Activated CD4-positive, alpha-beta memory T cell treated with anti-CD3 and anti-CD28 coated beads for 36 hours (primary cell): ENCODE data around the gene RERE. TPM values are rescaled to one million over a fixed set of nuclear protein-coding genes. Genes with fewer than 3 reads are reported as not detected.
"Not testable (repeated sequence)": the region's sequence is repeated elsewhere in the genome, so short reads cannot be mapped to it uniquely, and the experiment has no call there.

Source experiments
- CTCF ChIA-PET: fragments of 350-600 bp; sonication (Branson Sonifier 250); formaldehyde crosslinking; loops from one replicate; lab custom pipeline; 2021; ENCODE audit warnings: antibody characterized with exemption, inconsistent platforms; lab: Charles Lee
- POLR2A ChIA-PET: fragments of 350-600 bp; sonication (Branson Sonifier 250); formaldehyde crosslinking; loops from one replicate; lab custom pipeline; 2021; ENCODE audit warnings: antibody characterized with exemption; lab: Charles Lee
- DNase-seq: peaks from one replicate; pipeline ENCODE4 v3.0.0-alpha.2; 2020
- H3K27ac Mint-ChIP-seq: one replicate; pipeline ENCODE4 v1.8.0; 2021; ENCODE audit warnings: mixed read lengths
- H3K27me3 Mint-ChIP-seq: one replicate; pipeline ENCODE4 v1.8.0; 2021; ENCODE audit warnings: mixed read lengths
- H3K36me3 Mint-ChIP-seq: one replicate; pipeline ENCODE4 v1.8.0; 2021; ENCODE audit warnings: mixed read lengths
- H3K4me1 Mint-ChIP-seq: one replicate; pipeline ENCODE4 v1.8.0; 2021; ENCODE audit warnings: low read depth, mixed read lengths
- H3K4me3 Mint-ChIP-seq: one replicate; pipeline ENCODE4 v1.8.0; 2021; ENCODE audit warnings: mild to moderate bottlenecking, mixed read lengths
- H3K9me3 Mint-ChIP-seq: one replicate; pipeline ENCODE4 v1.8.0; 2021; ENCODE audit warnings: mixed read lengths
- intact Hi-C: fragments of 100-400 bp; cut with micrococcal nuclease; formaldehyde crosslinking; loops from one replicate; pipeline ENCODE4 v1.15.1; 2023
- total RNA-seq, 2 experiments: library from RNA; stranded (reverse); gene quantifications; one replicate each; pipeline ENCODE4 v1.2.3, GENCODE V29; 2021

The RERE gene
- total RNA-seq, 2 experiments from 2014 or later = 45.0 to 50.5 TPM

DNA sequence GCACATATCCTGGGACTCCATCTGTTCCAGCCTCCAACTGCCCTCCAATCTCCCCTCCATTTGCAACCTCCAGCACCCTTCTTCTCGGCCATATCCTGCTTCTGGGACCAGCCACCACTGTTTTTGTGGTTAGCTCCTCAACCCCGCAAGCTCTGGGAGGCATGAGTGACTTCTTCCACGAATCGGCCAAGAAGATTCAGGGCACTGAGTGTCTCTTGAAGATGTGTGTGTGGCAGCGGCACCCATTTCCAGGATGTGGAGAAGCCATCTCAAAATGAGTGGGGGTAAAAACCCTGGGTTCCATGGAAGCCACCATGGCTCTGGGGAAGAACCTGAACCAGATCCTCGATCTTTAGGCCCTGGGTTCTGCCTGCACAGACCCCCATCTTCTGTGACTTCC is 304.9 kb downstream of the RERE start:
- H3K4me1 Mint-ChIP-seq = peaks cover 50% of the 10 kb centered on the region
- no peak overlapping the region for H3K4me3 Mint-ChIP-seq
- POLR2A ChIA-PET = interaction anchor here (1.3 kb wide), 1 partner anchor 13 kb away, joined by 3 read pairs; no protein-coding TSS in a partner anchor
- intact Hi-C loops = no loop called here
- peak; percentile 63 for DNase-seq
- no peaks in the 10 kb centered on the region for H3K27me3 Mint-ChIP-seq
- H3K27ac Mint-ChIP-seq = peak overlapping the region; percentile 67
- H3K9me3 Mint-ChIP-seq = no peaks in the 10 kb centered on the region
- H3K36me3 Mint-ChIP-seq = peaks cover 3% of the 10 kb centered on the region
- CTCF ChIA-PET = no interaction called here

DNA sequence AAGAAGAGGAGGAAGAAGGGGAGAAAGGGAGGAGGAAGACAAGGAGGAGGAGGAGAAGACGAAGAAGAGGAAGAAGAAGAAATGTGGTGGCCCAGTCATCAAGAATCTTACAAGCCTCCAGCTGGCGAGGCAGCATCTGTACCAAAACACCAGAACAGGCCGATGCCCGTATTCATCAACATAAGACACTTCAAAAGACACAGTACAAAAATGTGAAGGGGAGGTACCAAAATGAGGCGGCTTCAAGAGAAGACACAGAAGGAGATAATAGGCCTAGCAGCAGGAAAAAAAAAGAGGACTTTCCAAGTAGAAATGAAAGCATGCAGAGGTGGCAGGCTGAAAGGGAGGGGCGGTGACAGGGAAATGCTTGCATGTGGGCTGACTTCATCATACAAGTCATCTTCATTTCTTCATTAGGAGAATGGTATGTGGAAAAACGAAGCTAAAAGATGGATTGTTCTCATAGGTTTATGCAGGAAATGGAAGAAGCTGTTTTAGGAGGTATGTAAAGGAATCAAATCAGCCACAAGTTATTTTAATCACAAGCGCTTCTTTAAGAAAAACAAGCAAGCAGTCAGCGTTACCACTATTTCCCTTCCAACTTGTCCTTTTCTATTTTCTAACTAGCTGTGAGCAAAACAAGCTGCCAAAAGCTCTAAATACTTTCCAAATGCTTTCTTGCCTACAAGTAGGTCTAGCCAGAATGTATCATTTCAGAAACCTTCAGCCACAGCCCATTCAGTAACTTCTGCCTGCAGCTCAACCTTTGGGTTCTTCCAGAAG is 307.2 kb downstream of the RERE start:
- ChIA-PET POLR2A (interaction anchor here (0.6 to 1.3 kb wide), 6 partner anchors 15 to 191 kb away, joined by 3 read pairs; no protein-coding TSS in a partner anchor), CTCF (interaction anchor here (0.7 to 1.9 kb wide), 5 partner anchors 41 to 339 kb away, joined by 3 to 8 read pairs (median 3); partner anchors contain the start of gene RERE)

DNA sequence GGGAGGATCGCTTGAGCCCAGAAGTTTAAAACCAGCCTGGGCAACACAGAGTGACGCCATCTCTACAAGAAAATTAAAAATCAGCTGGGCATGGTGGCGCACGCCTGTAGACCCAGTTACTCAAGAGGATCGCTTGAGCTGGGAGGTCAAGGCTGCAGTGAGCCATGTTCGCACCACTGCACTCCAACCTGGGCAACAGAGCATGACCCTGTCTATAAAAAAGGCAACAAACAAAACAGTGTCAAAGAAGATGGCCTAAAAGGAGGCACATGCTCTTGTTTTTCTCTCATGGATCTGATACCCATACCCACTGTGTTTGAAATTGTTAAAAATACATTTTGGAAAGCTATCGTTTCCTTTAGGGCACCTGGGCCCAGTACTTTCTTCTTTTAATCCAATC is 307.9 kb downstream of the RERE start:
- peaks cover 10% of the 10 kb centered on the region for H3K36me3 Mint-ChIP-seq
- H3K9me3 Mint-ChIP-seq = no peaks in the 10 kb centered on the region
- DNase-seq = no peak
- ChIA-PET POLR2A (interaction anchor here (0.9 to 1.1 kb wide), 2 partner anchors 14 to 15 kb away, joined by 3 read pairs; no protein-coding TSS in a partner anchor), CTCF (interaction anchor here (1.9 kb wide), 1 partner anchor 339 kb away, joined by 8 read pairs; no protein-coding TSS in a partner anchor)
- intact Hi-C loops = no loop called here
- H3K27me3 Mint-ChIP-seq = no peaks in the 10 kb centered on the region
- peak overlapping the region; percentile 62 for H3K4me3 Mint-ChIP-seq
- peak overlapping the region; percentile 88 for H3K27ac Mint-ChIP-seq
- H3K4me1 Mint-ChIP-seq = peaks cover 35% of the 10 kb centered on the region

More for the DNA sequence above, 307.2 kb downstream of the RERE start:
- Mint-ChIP-seq H3K27ac (peak overlapping the region; percentile 88), H3K4me3 (peak overlapping the region; percentile 62), H3K27me3 (no peaks in the 10 kb centered on the region), H3K9me3 (no peaks in the 10 kb centered on the region), H3K4me1 (peaks cover 35% of the 10 kb centered on the region), H3K36me3 (peaks cover 10% of the 10 kb centered on the region)
- peak; percentile 63 for DNase-seq
- intact Hi-C loops = loop anchor here (1.0 kb wide), 2 partner anchors 14 to 15 kb away; no protein-coding TSS in a partner anchor

DNA sequence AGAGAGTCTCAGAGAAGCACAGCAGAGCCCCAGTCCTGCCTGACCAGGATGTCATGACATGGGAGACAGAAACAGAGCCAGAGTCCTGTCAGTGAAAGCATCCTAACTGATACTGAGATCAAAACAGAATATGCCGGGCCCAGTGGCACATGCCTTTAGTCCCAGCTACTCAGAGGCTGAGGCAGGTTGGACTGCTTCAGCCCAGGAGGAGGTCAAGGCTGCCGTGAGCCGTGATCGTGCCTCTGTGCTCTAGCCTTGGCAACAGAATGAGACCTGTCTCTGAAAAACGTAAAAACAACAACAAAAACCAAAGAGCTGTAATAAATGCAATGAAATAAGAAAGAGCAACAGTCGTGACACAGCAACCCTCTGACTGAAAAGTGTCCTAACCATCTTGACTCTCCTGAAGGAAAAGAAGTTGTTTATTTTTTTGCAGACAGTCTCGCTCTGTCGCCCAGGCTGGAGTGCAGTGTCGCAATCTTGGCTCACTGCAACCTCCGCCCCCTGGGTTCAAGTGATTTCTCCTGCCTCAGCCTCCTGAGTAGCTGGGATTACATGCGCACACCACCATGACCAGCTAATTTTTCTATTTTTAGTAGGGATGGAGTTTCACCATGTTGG is 310.3 kb downstream of the RERE start:
- H3K9me3 Mint-ChIP-seq = no peaks in the 10 kb centered on the region

DNA sequence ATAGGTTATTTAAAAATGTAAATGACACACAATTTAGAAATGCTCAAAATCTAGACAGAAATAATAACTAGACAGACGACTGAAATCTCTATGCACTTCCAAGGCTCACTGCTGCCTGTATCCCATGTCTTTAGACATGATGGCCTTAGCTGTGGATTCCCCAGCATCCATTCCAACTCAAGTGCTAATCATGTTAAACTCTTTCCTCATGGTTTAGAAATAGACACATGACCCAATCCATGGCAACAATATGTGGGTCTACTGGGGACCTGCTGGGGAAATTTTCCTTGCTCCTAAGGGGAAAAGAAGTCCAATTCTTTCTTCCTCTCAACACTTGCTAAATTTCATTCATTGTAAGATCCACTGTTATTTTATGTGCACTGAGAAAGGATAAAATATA is 311.0 kb downstream of the RERE start:
- no peak overlapping the region for H3K4me3 Mint-ChIP-seq
- no peak for DNase-seq
- intact Hi-C loops = no loop called here
- no peaks in the 10 kb centered on the region for H3K9me3 Mint-ChIP-seq
- H3K27ac Mint-ChIP-seq = no peak overlapping the region
- H3K4me1 Mint-ChIP-seq = peaks cover 23% of the 10 kb centered on the region
- no peaks in the 10 kb centered on the region for H3K27me3 Mint-ChIP-seq
- peaks cover 7% of the 10 kb centered on the region for H3K36me3 Mint-ChIP-seq
- ChIA-PET POLR2A (interaction anchor here (1.3 kb wide), 1 partner anchor 9 kb away, joined by 4 read pairs; no protein-coding TSS in a partner anchor), CTCF (no interaction called here)

More for the DNA sequence above, 310.3 kb downstream of the RERE start:
- no peak overlapping the region for H3K4me3 Mint-ChIP-seq
- POLR2A ChIA-PET = interaction anchor here (1.3 kb wide), 1 partner anchor 8 kb away, joined by 4 read pairs; no protein-coding TSS in a partner anchor
- no peak for DNase-seq
- CTCF ChIA-PET = no interaction called here
- peaks cover 7% of the 10 kb centered on the region for H3K36me3 Mint-ChIP-seq
- H3K27me3 Mint-ChIP-seq = no peaks in the 10 kb centered on the region
- peaks cover 27% of the 10 kb centered on the region for H3K4me1 Mint-ChIP-seq
- intact Hi-C loops = no loop called here
- no peak overlapping the region for H3K27ac Mint-ChIP-seq

DNA sequence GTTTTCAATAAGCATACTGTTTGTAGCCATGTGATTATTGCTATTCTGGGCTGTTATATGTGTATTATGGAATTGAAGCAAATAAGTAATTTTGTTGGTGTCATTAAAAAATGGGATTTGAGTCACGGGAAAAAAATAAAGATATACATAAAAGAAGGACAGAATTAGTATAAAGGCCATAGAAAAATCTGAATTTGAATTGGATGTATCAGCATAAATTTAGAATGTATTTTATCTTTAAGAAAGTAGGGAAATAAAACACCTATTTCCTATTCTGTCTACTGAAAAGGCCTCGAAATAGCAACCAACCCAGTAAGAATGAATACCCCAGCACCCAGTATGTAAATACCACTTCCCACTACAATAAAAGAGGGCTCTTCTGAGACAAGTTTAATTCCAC is 313.6 kb downstream of the RERE start:
- Mint-ChIP-seq H3K4me3 (no peak overlapping the region), H3K27ac (no peak overlapping the region), H3K4me1 (no peaks in the 10 kb centered on the region), H3K9me3 (no peaks in the 10 kb centered on the region), H3K36me3 (peaks cover 10% of the 10 kb centered on the region), H3K27me3 (no peaks in the 10 kb centered on the region)
- intact Hi-C loops = no loop called here
- ChIA-PET CTCF (no interaction called here), POLR2A (no interaction called here)
- DNase-seq = no peak

DNA sequence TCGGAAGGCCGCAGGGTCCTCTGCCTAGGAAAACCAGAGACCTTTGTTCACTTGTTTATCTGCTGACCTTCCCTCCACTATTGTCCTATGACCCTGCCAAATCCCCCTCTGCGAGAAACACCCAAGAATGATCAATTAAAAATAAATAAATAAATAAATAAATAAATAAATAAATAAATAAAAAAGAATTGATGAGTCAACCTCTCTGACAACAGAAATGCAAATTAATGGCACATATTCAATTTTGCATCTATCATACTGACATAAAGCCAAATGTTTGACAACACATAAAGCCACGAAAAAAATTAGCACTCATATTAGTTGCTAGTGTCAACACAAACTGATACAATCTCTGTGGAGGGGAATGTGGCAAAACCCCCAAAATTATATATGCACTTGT is 314.5 kb downstream of the RERE start:
- DNase-seq, H3K4me1 Mint-ChIP-seq, CTCF ChIA-PET, intact Hi-C loops, H3K4me3 Mint-ChIP-seq, POLR2A ChIA-PET, H3K9me3 Mint-ChIP-seq, H3K27ac Mint-ChIP-seq, H3K36me3 Mint-ChIP-seq, H3K27me3 Mint-ChIP-seq: not testable (repeated sequence)

DNA sequence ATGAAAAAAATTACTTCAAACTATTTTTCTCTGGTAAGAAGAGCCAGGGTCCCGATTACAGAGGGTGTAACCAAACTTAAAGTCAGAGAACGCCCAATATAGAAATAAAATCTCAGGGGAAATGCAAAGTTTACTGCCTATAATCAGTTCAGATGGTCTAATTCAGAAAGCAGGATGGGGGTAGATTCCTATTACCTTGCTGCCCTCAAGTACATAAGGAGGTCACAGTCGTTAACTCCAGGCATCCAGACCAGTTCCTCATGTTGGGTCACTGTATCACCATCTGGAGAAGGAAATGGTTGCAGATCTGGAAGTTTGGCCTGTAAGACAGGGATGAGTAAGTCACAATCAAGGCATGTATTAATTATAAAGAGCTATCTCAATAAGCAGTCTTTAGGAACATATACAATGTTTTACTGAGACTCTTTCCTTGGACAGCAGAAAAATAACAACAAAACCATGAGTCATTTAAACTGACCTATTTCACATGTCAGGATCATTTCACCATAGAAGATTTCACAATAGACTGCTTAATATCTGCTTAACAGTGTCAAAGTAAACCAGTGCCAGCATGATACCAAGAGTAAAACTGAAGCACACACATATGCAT is 320.1 kb downstream of the RERE start:
- H3K27me3 Mint-ChIP-seq = no peaks in the 10 kb centered on the region
- no peak overlapping the region for H3K4me3 Mint-ChIP-seq
- ChIA-PET CTCF (interaction anchor here (1.0 kb wide), 1 partner anchor 28 kb away, joined by 4 read pairs; no protein-coding TSS in a partner anchor), POLR2A (no interaction called here)
- H3K9me3 Mint-ChIP-seq = peaks cover 6% of the 10 kb centered on the region
- peaks cover 32% of the 10 kb centered on the region for H3K36me3 Mint-ChIP-seq
- H3K27ac Mint-ChIP-seq = no peak overlapping the region
- peaks cover 24% of the 10 kb centered on the region for H3K4me1 Mint-ChIP-seq
- intact Hi-C loops = no loop called here
- no peak for DNase-seq

DNA sequence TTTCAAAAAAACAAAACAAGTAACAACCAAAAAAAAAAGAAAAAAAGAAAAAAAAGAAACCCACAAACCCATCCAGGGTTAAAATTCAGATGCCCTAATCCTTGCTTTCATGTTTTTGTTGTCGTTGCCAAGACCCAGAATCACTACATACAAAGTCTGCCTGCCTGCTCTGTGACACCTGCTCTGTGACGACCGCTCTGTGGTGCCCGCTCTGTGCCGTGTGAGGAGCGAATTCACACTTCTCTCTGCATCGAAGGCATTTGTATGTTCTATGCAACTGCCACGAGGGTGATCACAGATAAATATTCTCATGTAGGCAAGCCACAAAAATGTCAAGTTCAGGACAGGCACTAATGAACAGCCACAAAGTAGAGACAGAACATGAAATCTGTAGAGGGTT is 321.0 kb downstream of the RERE start:
- intact Hi-C loops = loop anchor here (1.0 kb wide), 4 partner anchors 14 to 108 kb away; no protein-coding TSS in a partner anchor
- no peaks in the 10 kb centered on the region for H3K27me3 Mint-ChIP-seq
- CTCF ChIA-PET = no interaction called here

DNA sequence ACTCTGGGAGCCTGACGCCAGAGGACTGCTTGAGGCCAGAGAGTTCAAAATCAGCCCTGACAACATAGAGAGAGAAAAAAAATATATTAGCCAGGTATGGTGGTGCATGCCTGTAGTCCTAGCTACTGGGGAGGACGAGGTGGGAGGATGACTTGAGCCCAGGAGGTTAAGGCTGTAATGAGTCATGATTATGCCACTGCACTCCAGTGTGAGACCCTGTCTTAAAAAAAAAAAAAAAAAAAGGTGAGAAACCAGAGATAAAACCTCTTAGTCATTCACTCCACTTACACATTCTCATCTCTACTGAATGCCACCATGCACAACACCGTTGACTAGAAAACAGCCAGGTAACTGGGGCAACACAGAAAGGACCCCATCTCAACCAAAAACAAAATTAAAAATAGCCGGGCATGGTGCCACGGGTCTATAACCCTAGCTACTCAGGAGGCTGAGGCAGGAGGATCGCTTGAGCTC is 321.5 kb downstream of the RERE start:
- Mint-ChIP-seq H3K27ac (peak overlapping the region; percentile 62), H3K27me3 (no peaks in the 10 kb centered on the region), H3K4me3 (no peak overlapping the region), H3K4me1 (peaks cover 26% of the 10 kb centered on the region), H3K36me3 (peaks cover 32% of the 10 kb centered on the region), H3K9me3 (peaks cover 6% of the 10 kb centered on the region)
- POLR2A ChIA-PET = interaction anchor here (0.8 to 1.2 kb wide), 2 partner anchors 14 to 30 kb away, joined by 3 read pairs; no protein-coding TSS in a partner anchor
- DNase-seq = peak; percentile 56
- CTCF ChIA-PET = interaction anchor here (0.6 to 0.7 kb wide), 2 partner anchors 176 to 404 kb away, joined by 3 read pairs; no protein-coding TSS in a partner anchor
- intact Hi-C loops = loop anchor here (1.0 kb wide), 4 partner anchors 14 to 108 kb away; no protein-coding TSS in a partner anchor

More for the DNA sequence above, 321.0 kb downstream of the RERE start:
- no peak overlapping the region for H3K4me3 Mint-ChIP-seq
- DNase-seq = no peak
- H3K27ac Mint-ChIP-seq = peak overlapping the region; percentile 38
- peaks cover 6% of the 10 kb centered on the region for H3K9me3 Mint-ChIP-seq
- POLR2A ChIA-PET = interaction anchor here (0.8 kb wide), 1 partner anchor 29 kb away, joined by 3 read pairs; no protein-coding TSS in a partner anchor
- peaks cover 32% of the 10 kb centered on the region for H3K36me3 Mint-ChIP-seq
- peaks cover 26% of the 10 kb centered on the region for H3K4me1 Mint-ChIP-seq

DNA sequence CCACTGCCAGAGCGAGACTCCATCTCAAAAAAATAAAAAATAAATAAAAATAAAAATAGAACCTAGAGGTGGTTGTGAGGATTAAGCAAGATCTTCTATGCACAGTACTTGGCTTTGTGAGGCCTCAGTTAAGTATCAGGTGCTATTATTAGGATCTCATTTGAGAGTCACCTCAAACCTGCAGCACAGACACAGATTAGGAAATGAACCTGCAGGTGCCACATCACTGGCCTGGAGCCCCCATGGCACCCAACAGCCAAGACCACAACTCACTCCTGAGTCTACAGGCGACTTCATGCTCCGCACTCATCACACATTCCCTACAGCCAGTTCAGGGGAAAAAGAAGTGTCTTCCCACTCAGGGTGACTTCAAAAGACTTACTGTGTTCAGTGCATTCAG is 322.8 kb downstream of the RERE start:
- ChIA-PET POLR2A (interaction anchor here (1.2 kb wide), 1 partner anchor 16 kb away, joined by 3 read pairs; no protein-coding TSS in a partner anchor), CTCF (no interaction called here)
- Mint-ChIP-seq H3K27ac (no peak overlapping the region), H3K27me3 (no peaks in the 10 kb centered on the region), H3K4me1 (peaks cover 26% of the 10 kb centered on the region), H3K9me3 (peaks cover 6% of the 10 kb centered on the region), H3K4me3 (no peak overlapping the region), H3K36me3 (peaks cover 30% of the 10 kb centered on the region)
- intact Hi-C loops = no loop called here
- DNase-seq = no peak
